GM12891 (cell line): ENCODE results near the gene MYCBPAP.

Source experiments
- DNase-seq: peaks from one replicate; pipeline ENCODE4 v3.0.0; 2011; ENCODE audit warnings: low spot score; ENCODE audit not compliant: insufficient read length
- FAIRE-seq: peaks from 2 replicates; lab custom pipeline; 2011; peaks lifted over from hg19 to GRCh38; lab: Jason Lieb, UNC
- PAX5 ChIP-seq: IDR thresholded peaks from 2 replicates; pipeline ENCODE4 v1.6.1; 2011; ENCODE audit warnings: low read length, moderate library complexity, mild to moderate bottlenecking; ENCODE audit not compliant: insufficient read depth, severe bottlenecking
- POLR2A ChIP-seq: IDR thresholded peaks from 2 replicates; pipeline ENCODE4 v1.6.1; 2011; ENCODE audit warnings: low read depth, low read length, control low read depth
- POLR2AphosphoS5 ChIP-seq: IDR thresholded peaks from 2 replicates; pipeline ENCODE4 v1.6.1; 2011; ENCODE audit warnings: low read depth, low read length, control low read depth
- POU2F2 ChIP-seq: IDR thresholded peaks from 2 replicates; pipeline ENCODE4 v1.6.1; 2011; ENCODE audit warnings: low read depth, mild to moderate bottlenecking, control low read depth, low read length, moderate library complexity
- SPI1 ChIP-seq: IDR thresholded peaks from 2 replicates; pipeline ENCODE4 v1.6.1; 2011; ENCODE audit warnings: low read depth, low read length, control low read depth
- TAF1 ChIP-seq: IDR thresholded peaks from 2 replicates; pipeline ENCODE4 v1.6.1; 2011; ENCODE audit warnings: low read depth, low read length, control low read depth

The MYCBPAP gene

GRCh38 chr17:50533720-50534148 is 25.5 kb downstream of the MYCBPAP start:
- TF ChIP-seq POLR2AphosphoS5: no peak
- TF ChIP-seq PAX5: no peak
- no peak for TF ChIP-seq POU2F2
- no peak for TF ChIP-seq TAF1
- no peak for TF ChIP-seq POLR2A
- no peak for TF ChIP-seq SPI1
- no peak for FAIRE-seq
- DNase-seq: no peak

GRCh38 chr17:50534222-50534978 is 26.2 kb downstream of the MYCBPAP start:
- FAIRE-seq (no peak), DNase-seq (no peak)
- no peak for TF ChIP-seq SPI1
- TF ChIP-seq POLR2A: no peak
- TF ChIP-seq TAF1: no peak
- TF ChIP-seq POLR2AphosphoS5: no peak
- TF ChIP-seq PAX5: no peak
- no peak for TF ChIP-seq POU2F2

- TF ChIP-seq POLR2A: no peak
- TF ChIP-seq PAX5: no peak
- TF ChIP-seq POU2F2: no peak
- no peak for TF ChIP-seq TAF1
- TF ChIP-seq SPI1: no peak
- no peak for TF ChIP-seq POLR2AphosphoS5
These were observed 26.7 kb downstream of the MYCBPAP start for GRCh38 chr17:50534979-50535326.

GRCh38 chr17:50535407-50535806 is 27.2 kb downstream of the MYCBPAP start:
- no peak for DNase-seq
- no peak for TF ChIP-seq POU2F2
- no peak for TF ChIP-seq POLR2AphosphoS5
- TF ChIP-seq TAF1: no peak
- TF ChIP-seq SPI1: no peak
- TF ChIP-seq PAX5: no peak
- no peak for TF ChIP-seq POLR2A
- no peak for FAIRE-seq

More at GRCh38 chr17:50534979-50535326, 26.7 kb downstream of the MYCBPAP start:
- DNase-seq: no peak
- FAIRE-seq: no peak

- FAIRE-seq: no peak
These were observed 28.7 kb downstream of the MYCBPAP start for GRCh38 chr17:50536683-50537646.

GRCh38 chr17:50537721-50538548 is 29.7 kb downstream of the MYCBPAP start:
- FAIRE-seq (no peak), DNase-seq (no peak)
- TF ChIP-seq SPI1: no peak
- TF ChIP-seq POLR2A: no peak
- no peak for TF ChIP-seq POU2F2
- no peak for TF ChIP-seq TAF1
- TF ChIP-seq POLR2AphosphoS5: no peak
- TF ChIP-seq PAX5: no peak

More at GRCh38 chr17:50536683-50537646, 28.7 kb downstream of the MYCBPAP start:
- no peak for DNase-seq
- TF ChIP-seq POU2F2 (no peak), TAF1 (no peak), POLR2AphosphoS5 (no peak), SPI1 (no peak), POLR2A (no peak), PAX5 (no peak)

- TF ChIP-seq POLR2AphosphoS5 (no peak), SPI1 (no peak), POU2F2 (no peak), TAF1 (no peak), POLR2A (no peak), PAX5 (no peak)
- FAIRE-seq: no peak
These were observed 30.5 kb downstream of the MYCBPAP start for GRCh38 chr17:50538549-50539410.

GRCh38 chr17:50539762-50540559 is 31.7 kb downstream of the MYCBPAP start:
- DNase-seq: no peak
- TF ChIP-seq POLR2AphosphoS5 (no peak), SPI1 (no peak), PAX5 (no peak), TAF1 (no peak), POU2F2 (no peak), POLR2A (no peak)
- FAIRE-seq: no peak

More at GRCh38 chr17:50538549-50539410, 30.5 kb downstream of the MYCBPAP start:
- DNase-seq: no peak
